CD4-positive, CD25-positive, alpha-beta regulatory T cell (primary cell): ENCODE data around the gene ZNF439. TPM values are rescaled to one million over a fixed set of nuclear protein-coding genes. Genes with fewer than 3 reads are reported as not detected.

ENCODE experiments used
- polyA plus RNA-seq, 4 donors: library from polyadenylated mRNA; unstranded; fragments of 300-500 nt; fragmentation: Illumina TruSeq; gene quantifications; one replicate each; pipeline ENCODE4 v1.2.3, GENCODE V29; 2021
- total RNA-seq: library from RNA; stranded (reverse); gene quantifications from one replicate; pipeline ENCODE4 v1.2.3, GENCODE V29; 2022

ZNF439 gene
- total and polyA plus RNA-seq, 5 donors from 2014 or later = 0.60 to 6.0 (median 3.7) TPM

Other genes starting within 250 kb of the ZNF439 start
- 4.8 TPM for gene ZNF823, start 109.8 kb upstream of the ZNF439 start, total RNA-seq
- gene ZNF823, start 109.8 kb upstream of the ZNF439 start, polyA plus RNA-seq = 1 to 10 TPM; 1.6 to 4.2 (median 2.5) TPM
- gene ZNF441, start 81.7 kb upstream of the ZNF439 start, total RNA-seq = 2.7 TPM
- gene ZNF441, start 81.7 kb upstream of the ZNF439 start, polyA plus RNA-seq = 1 to 10 TPM; 3.7 to 6.3 (median 5.1) TPM
- gene ZNF491, start 50.2 kb upstream of the ZNF439 start, total RNA-seq = 0.62 TPM
- gene ZNF491, start 50.2 kb upstream of the ZNF439 start, polyA plus RNA-seq = under 1 TPM in 2 of 4 donors, not detected in 2; 0.10 to 0.86 TPM
- 13.1 TPM for gene ZNF440, start 34.5 kb upstream of the ZNF439 start, total RNA-seq
- 1 to 10 TPM in 3 of 4 donors, under 1 TPM in 1; 0.68 to 5.3 (median 2.7) TPM for gene ZNF440, start 34.5 kb upstream of the ZNF439 start, polyA plus RNA-seq
- 2.0 TPM for gene ZNF69, start 39.1 kb downstream of the ZNF439 start, total RNA-seq
- 1 to 10 TPM in 2 of 4 donors, under 1 TPM in 2; 0.86 to 2.6 (median 1.5) TPM for gene ZNF69, start 39.1 kb downstream of the ZNF439 start, polyA plus RNA-seq
- gene ZNF700, start 76.4 kb downstream of the ZNF439 start, total RNA-seq = 17.1 TPM
- gene ZNF700, start 76.4 kb downstream of the ZNF439 start, polyA plus RNA-seq = 1 to 10 TPM; 3.6 to 5.1 (median 4.3) TPM
- 3.2 TPM for gene ZNF763, start 116.3 kb downstream of the ZNF439 start, total RNA-seq
- 1 to 10 TPM; 1.9 to 3.0 (median 2.5) TPM for gene ZNF763, start 116.3 kb downstream of the ZNF439 start, polyA plus RNA-seq
- 0.49 TPM for gene ZNF433, start 187.0 kb downstream of the ZNF439 start, total RNA-seq
- 1 to 10 TPM in 3 of 4 donors, under 1 TPM in 1; 0.61 to 3.3 (median 2.1) TPM for gene ZNF433, start 187.0 kb downstream of the ZNF439 start, polyA plus RNA-seq
- gene ZNF878, start 204.2 kb downstream of the ZNF439 start, total RNA-seq = not detected
- under 1 TPM in 1 of 4 donors, not detected in 3; 0.22 TPM for gene ZNF878, start 204.2 kb downstream of the ZNF439 start, polyA plus RNA-seq
- gene ZNF844, start 216.0 kb downstream of the ZNF439 start, total RNA-seq = 5.0 TPM
- gene ZNF844, start 216.0 kb downstream of the ZNF439 start, polyA plus RNA-seq = 1 to 10 TPM; 1.1 to 4.1 (median 2.4) TPM